ENCODE results near the gene CASKIN1. TPM values are rescaled to one million over a fixed set of nuclear protein-coding genes. Genes with fewer than 3 reads are reported as not detected.

CASKIN1 gene
- total RNA-seq, 2 experiments from 2014 or later, result 0.05 to 0.63 TPM

DNA sequence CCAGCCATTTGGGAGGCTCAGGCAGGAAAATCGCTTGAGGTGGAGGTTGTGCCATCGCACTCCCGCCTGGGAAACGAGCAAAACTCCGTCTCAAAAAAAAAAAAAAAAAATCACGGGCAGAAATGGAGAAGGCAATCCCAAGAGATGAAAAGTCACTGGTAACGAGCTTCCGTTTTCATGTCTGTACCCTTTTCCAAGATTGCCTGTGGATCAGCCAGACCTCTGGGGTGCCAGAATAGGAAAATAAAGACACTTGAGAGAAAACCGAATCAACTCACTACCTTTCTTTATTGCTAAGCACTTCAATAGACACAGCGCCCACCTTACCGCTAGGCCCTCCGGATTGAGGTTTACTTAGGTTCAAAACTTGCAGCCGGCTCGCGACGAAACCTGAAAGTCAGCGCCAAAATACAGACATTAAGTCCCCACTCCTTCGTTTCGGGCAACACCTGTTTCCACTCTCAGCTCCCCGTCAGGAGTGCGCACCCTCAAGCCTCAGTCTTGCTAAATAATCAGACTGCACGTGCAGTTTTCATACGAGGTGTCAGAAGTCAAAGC lies 41.8 kb downstream of the CASKIN1 start:
- no peak for ATAC-seq
- H3K9me3 Mint-ChIP-seq (ENCODE audit: insufficient read depth), result no peaks in the 10 kb centered on the region
- H3K4me1 Mint-ChIP-seq (ENCODE audit: low read depth), result peaks cover 53% of the 10 kb centered on the region
- DNase-seq, result peak; percentile 46
- H3K4me3 Mint-ChIP-seq, result peak overlapping the region; percentile 88
- ChIA-PET POLR2A (interaction anchor here (0.5 to 2.6 kb wide), 27 partner anchors 9 to 494 kb away, joined by 3 to 39 read pairs (median 6); partner anchors contain the start of genes ECI1, MLST8, MSRB1 and NTHL1), CTCF (interaction anchor here (1.0 to 3.8 kb wide), 15 partner anchors 8 to 382 kb away, joined by 3 to 25 read pairs (median 7); partner anchors contain the start of genes ECI1, EME2, MRPS34 and NPW)
- H3K27me3 Mint-ChIP-seq (ENCODE audit: low read depth), result no peaks in the 10 kb centered on the region
- peaks cover 37% of the 10 kb centered on the region for H3K36me3 Mint-ChIP-seq (ENCODE audit: low read depth)
- peak overlapping the region; percentile 87 for H3K27ac Mint-ChIP-seq

DNA sequence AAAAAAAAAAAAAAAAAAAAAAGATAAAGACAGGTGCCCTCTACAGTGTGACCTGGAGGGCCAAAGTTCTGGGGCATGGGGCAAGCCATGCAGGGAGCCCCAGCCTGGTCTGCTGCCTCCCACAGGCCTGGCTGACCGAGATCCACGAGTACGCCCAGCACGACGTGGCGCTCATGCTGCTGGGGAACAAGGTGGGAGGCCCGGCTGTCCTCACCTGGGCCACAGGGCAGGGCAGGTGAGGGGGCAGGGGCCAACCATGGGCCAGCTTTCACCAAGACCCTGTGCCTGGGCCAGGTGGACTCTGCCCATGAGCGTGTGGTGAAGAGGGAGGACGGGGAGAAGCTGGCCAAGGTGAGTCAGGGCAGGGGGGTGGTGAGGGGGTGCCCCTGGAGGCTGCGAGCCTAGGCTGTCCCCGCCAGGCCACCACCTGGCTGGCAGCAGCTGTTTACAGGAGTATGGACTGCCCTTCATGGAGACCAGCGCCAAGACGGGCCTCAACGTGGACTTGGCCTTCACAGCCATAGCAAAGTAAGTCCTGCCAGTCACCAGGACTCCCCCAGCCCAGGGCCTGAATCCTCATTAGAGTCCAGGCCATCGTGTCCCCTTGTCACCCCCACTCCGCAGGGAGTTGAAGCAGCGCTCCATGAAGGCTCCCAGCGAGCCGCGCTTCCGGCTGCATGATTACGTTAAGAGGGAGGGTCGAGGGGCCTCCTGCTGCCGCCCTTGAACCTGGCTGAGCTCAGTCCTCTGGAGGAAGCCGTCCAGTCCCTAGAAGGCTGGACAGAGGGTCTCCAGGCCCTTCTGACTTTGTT lies 43.5 kb downstream of the CASKIN1 start:
- ChIA-PET POLR2A (interaction anchor here (0.9 to 1.9 kb wide), 4 partner anchors 124 to 844 kb away, joined by 3 to 6 read pairs (median 4); partner anchors contain the start of gene RPS2), CTCF (interaction anchor here (0.7 to 3.8 kb wide), 9 partner anchors 13 to 158 kb away, joined by 3 to 25 read pairs (median 4); partner anchors contain the start of genes NTHL1 and TSC2)
- peaks cover 37% of the 10 kb centered on the region for H3K36me3 Mint-ChIP-seq (ENCODE audit: low read depth)
- H3K4me3 Mint-ChIP-seq, result peak overlapping the region; percentile 88
- ATAC-seq (no peak), DNase-seq (no peak)
- H3K27ac Mint-ChIP-seq, result peak overlapping the region; percentile 87
- H3K4me1 Mint-ChIP-seq (ENCODE audit: low read depth), result peaks cover 56% of the 10 kb centered on the region
- H3K9me3 Mint-ChIP-seq (ENCODE audit: insufficient read depth), result no peaks in the 10 kb centered on the region
- no peaks in the 10 kb centered on the region for H3K27me3 Mint-ChIP-seq (ENCODE audit: low read depth)

DNA sequence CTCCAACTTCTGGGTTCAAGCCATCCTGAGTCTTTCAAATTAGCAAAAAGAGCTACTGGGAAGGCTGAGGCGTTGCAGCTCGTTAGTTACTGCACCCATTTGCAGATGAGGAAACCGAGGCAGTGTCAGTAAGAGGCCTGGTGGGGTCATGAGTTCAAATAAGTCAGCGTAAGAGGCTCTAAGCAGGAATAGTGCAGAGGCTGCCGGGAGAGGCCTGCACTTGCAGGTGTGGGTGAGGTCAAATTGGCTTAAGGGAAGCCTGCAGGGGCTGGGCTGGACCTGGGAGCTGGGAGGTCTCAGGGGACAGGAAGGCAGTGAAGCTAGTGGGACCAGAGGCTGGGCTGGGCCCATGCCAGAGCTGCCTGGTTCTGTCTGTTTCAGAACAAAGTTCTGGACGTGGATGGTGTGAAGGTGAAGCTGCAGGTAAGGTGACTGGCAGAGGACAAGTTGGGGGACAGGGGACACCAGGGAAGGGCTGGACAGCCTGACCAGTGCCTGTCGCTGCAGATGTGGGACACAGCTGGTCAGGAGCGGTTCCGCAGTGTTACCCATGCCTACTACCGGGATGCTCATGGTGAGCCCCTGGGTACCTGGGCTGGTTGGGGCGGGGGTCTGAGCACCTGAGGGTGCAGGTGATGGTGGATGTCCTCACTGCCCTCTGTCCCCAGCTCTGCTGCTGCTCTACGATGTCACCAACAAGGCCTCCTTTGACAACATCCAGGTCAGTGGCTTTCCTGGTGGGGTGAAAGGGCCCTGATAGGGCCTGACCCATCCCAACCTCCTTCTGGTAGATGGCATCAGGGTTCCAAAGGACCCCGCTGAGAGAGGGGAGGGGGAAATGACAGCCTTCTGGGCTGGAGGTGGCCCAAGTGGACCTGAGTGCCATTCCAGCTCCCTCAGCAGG lies 45.0 kb downstream of the CASKIN1 start:
- Mint-ChIP-seq H3K36me3 (ENCODE audit: low read depth) (peaks cover 37% of the 10 kb centered on the region), H3K27ac (peak overlapping the region; percentile 28)

DNA sequence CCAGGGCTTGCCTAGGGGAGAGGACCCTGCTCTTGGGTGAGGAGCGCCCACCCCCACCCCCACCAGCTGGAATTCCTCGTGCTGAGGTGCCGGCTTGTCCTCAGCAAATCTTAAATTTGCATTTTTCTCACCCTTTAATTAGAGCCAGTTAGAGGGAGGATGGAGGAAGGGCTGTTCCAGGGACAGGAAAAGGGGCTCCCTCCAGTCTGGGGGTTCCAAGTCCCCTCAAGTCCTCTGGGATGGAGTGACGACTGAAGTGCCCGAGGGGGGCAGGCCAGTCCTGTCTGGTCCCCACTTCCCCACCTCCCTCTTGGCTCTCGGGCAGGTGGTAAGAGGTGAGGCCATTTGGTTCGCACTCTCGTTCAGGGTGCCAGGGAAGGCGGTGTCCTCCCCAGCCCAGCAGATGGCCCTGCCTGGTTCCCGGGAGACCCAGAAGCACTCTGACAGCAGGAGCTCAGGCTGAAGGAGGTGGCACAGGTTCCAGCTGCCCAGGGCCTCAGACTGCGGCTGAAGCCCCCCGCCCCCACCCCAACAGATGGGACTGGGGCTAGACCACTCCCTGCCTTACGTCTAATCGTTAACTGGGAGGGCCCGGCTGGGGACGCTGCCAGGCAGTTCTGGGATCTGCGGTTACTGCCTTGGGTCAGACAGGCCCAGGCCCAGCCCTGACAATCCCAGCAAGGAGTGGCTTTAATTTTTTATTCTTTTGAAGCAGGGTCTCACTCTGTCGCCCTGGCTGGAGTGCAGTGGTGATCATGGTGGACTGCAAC lies 45.8 kb downstream of the CASKIN1 start:
- no peaks in the 10 kb centered on the region for H3K9me3 Mint-ChIP-seq (ENCODE audit: insufficient read depth)
- POLR2A ChIA-PET, result interaction anchor here (0.6 kb wide), 1 partner anchor 466 kb away, joined by 3 read pairs; no protein-coding TSS in a partner anchor
- no peak for DNase-seq

More for the DNA sequence above, 45.0 kb downstream of the CASKIN1 start:
- POLR2A ChIA-PET, result interaction anchor here (0.6 to 1.9 kb wide), 3 partner anchors 15 to 467 kb away, joined by 3 to 6 read pairs (median 4); partner anchors contain the start of genes PKD1 and RPS2
- Mint-ChIP-seq H3K27me3 (ENCODE audit: low read depth) (no peaks in the 10 kb centered on the region), H3K4me3 (peak overlapping the region; percentile 43), H3K9me3 (ENCODE audit: insufficient read depth) (no peaks in the 10 kb centered on the region), H3K4me1 (ENCODE audit: low read depth) (peaks cover 41% of the 10 kb centered on the region)
- DNase-seq, result no peak
- no peak for ATAC-seq
- CTCF ChIA-PET, result interaction anchor here (1.0 to 3.8 kb wide), 4 partner anchors 11 to 148 kb away, joined by 3 to 25 read pairs (median 10); no protein-coding TSS in a partner anchor

DNA sequence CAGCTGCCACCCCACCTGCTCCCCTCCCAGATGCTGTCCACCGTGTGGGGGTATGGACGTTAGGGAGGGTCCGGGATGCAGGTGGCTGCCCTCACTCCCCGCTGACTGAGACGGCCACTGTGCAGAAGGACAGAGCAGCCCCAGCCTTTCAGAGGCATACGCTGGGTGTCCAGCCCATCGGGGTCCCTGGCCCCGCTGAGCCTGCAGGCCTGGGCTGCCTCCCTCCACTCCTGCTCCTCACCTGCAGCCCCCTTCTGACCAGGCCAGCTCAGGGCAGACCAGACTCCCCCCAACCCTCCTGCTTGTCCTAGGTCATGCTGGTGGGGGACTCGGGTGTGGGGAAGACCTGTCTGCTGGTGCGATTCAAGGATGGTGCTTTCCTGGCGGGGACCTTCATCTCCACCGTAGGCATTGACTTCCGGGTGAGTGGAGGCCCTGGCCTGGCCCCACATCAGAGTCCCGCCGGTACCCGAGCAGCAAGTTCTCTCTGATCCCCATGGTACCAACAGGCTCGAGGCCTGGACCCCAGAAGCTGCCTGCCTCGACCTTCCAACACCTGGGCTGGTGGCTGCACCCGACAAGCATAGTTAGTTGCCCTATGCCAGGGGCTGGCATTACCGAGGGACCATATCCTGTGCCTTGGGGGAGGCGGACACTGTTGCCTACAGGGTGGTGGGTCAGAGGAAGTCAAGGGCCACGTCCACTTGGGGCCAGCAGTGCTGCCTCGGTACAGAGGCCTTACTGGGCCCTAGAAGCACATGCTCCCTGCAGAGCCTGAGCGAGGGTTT lies 46.6 kb downstream of the CASKIN1 start:
- POLR2A ChIA-PET, result interaction anchor here (0.9 kb wide), 1 partner anchor 190 kb away, joined by 3 read pairs; no protein-coding TSS in a partner anchor
- CTCF ChIA-PET, result interaction anchor here (1.8 kb wide), 1 partner anchor 10 kb away, joined by 5 read pairs; no protein-coding TSS in a partner anchor
- ATAC-seq, result no peak
- H3K27ac Mint-ChIP-seq, result no peak overlapping the region
- no peaks in the 10 kb centered on the region for H3K27me3 Mint-ChIP-seq (ENCODE audit: low read depth)
- DNase-seq, result no peak
- peaks cover 38% of the 10 kb centered on the region for H3K4me1 Mint-ChIP-seq (ENCODE audit: low read depth)
- peaks cover 33% of the 10 kb centered on the region for H3K36me3 Mint-ChIP-seq (ENCODE audit: low read depth)
- H3K9me3 Mint-ChIP-seq (ENCODE audit: insufficient read depth), result no peaks in the 10 kb centered on the region
- peak overlapping the region; percentile 18 for H3K4me3 Mint-ChIP-seq

More for the DNA sequence above, 45.8 kb downstream of the CASKIN1 start:
- no peak overlapping the region for H3K4me3 Mint-ChIP-seq
- peaks cover 37% of the 10 kb centered on the region for H3K36me3 Mint-ChIP-seq (ENCODE audit: low read depth)
- no peaks in the 10 kb centered on the region for H3K27me3 Mint-ChIP-seq (ENCODE audit: low read depth)
- peak overlapping the region; percentile 28 for H3K27ac Mint-ChIP-seq
- peaks cover 38% of the 10 kb centered on the region for H3K4me1 Mint-ChIP-seq (ENCODE audit: low read depth)
- CTCF ChIA-PET, result interaction anchor here (1.0 to 3.8 kb wide), 5 partner anchors 10 to 147 kb away, joined by 3 to 25 read pairs (median 8); no protein-coding TSS in a partner anchor
- ATAC-seq, result no peak

DNA sequence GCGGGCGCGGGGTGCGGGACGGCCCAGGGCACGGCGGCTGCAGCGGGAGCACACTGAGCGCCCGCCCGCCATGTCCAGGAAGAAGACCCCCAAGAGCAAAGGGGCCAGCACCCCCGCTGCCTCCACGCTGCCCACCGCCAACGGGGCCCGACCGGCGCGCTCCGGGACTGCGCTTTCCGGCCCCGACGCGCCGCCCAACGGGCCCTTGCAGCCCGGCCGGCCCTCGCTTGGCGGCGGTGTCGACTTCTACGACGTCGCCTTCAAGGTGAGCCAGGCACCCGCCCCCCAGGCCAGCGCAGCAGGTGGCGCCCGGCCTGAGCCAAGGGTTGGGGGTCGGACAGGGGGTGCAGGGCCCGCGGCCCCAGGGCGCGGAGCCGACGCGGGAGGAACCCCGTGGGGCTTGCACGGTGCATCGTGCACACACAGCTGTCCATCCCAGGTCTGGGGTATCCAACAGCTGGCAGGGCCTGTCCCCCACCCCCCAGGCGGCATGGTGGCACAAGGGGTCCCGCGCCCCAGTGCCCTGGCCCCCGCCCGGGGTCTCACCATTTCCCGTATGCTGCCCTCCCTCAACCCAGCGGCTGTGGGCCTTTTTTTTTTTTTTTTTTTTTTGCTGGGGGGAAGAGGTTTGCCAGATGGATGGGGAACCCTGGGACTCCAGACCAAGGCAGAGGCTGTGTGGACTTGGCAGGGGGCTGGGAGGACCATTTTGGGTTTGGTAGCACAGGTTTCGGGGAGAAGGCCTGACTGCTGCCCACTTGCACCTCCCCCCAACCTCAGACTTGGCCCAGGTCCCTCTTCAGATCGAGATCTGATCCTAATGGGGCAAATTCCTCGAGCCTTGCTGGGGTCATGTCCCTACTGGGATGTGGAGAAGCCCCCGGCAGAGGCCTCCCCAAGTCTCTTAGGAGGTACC lies 47.4 kb downstream of the CASKIN1 start:
- POLR2A ChIA-PET, result interaction anchor here (0.9 kb wide), 1 partner anchor 189 kb away, joined by 3 read pairs; no protein-coding TSS in a partner anchor

DNA sequence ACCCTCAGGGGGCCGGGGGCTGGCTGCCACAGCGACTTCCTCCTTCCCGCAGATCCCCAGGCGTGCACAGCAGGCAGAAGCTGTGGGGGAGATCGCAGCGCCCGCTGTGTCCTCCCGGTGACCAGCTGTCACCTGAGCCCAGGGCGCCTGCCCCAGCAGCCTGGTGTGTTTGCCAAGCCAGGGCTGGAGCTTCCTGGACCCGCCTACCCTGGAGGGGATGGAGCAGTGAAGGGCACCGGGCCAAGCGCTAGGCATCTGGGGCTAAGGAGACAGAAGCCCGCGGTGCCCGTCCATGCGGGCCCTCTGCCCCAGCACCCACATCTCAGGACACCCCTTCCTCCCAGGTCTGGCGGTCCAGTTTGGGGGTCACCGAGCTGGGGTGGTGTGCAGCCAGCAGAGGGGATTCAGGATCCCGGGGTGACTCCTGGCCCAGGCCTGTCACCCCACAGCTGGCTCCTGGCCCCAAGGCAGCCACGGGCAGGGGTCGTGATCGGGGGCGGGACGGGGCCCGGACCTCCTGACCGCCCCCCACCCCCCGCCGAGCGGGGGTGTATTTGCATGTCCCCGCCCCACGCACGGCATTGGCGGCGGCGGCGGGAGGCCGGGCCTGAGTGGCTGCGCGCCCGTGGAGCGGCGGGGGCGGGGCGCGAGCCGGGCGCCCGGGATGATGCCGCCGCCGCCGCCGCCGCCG lies 48.3 kb downstream of the CASKIN1 start, which contains the start of gene RAB26:
TSS of gene RAB26 (plus strand) at position 645 of the 691 bp plus-strand sequence. CDS start 159 bp downstream, outside the sequence.
- H3K36me3 Mint-ChIP-seq (ENCODE audit: low read depth), result peaks cover 16% of the 10 kb centered on the region
- no peaks in the 10 kb centered on the region for H3K9me3 Mint-ChIP-seq (ENCODE audit: insufficient read depth)
- H3K4me3 Mint-ChIP-seq, result peak within 1 kb of the TSS; percentile 28
- POLR2A ChIA-PET, result no interaction called here
- peak; percentile 54 for ATAC-seq
- CTCF ChIA-PET, result interaction anchor here (1.3 to 3.3 kb wide), 6 partner anchors 12 to 157 kb away, joined by 3 to 10 read pairs (median 4); partner anchors contain the start of gene PKD1
- no peak within 1 kb of the TSS for H3K27ac Mint-ChIP-seq
- peak; percentile 50 for DNase-seq
- H3K4me1 Mint-ChIP-seq (ENCODE audit: low read depth), result peaks cover 32% of the 10 kb centered on the region
- no peaks in the 10 kb centered on the region for H3K27me3 Mint-ChIP-seq (ENCODE audit: low read depth)

More for the DNA sequence above, 47.4 kb downstream of the CASKIN1 start:
- Mint-ChIP-seq H3K27me3 (ENCODE audit: low read depth) (no peaks in the 10 kb centered on the region), H3K9me3 (ENCODE audit: insufficient read depth) (no peaks in the 10 kb centered on the region), H3K36me3 (ENCODE audit: low read depth) (peaks cover 25% of the 10 kb centered on the region), H3K27ac (no peak overlapping the region), H3K4me1 (ENCODE audit: low read depth) (peaks cover 37% of the 10 kb centered on the region), H3K4me3 (peak overlapping the region; percentile 28)
- ATAC-seq (peak; percentile 13), DNase-seq (peak; percentile 50)
- CTCF ChIA-PET, result interaction anchor here (1.8 kb wide), 1 partner anchor 9 kb away, joined by 5 read pairs; no protein-coding TSS in a partner anchor

DNA sequence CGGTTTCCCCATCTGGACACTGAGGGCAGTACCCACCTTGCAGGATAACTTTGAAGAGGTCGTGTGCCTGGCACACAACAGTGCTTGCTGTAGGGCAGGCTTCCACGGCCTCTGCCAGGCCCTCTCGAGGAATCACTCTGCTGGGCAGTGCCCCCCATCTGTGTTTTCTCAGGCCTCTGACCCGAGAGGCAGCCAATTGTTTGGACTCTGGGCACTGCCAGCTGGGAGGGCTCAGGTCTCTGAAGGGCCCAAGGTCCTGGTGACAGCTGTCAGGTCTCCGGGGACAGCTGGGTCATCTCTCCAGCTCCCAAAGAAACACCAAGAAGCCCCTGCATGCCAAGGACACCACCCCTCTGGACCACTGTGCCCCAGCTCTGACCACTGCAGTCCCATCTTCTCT lies 49.0 kb downstream of the CASKIN1 start:
- DNase-seq, result no peak
- ChIA-PET POLR2A (interaction anchor here (3.6 kb wide), 1 partner anchor 8 kb away, joined by 39 read pairs; the partner anchor contains the start of gene TRAF7), CTCF (interaction anchor here (1.3 to 3.3 kb wide), 6 partner anchors 12 to 156 kb away, joined by 3 to 10 read pairs (median 4); partner anchors contain the start of gene PKD1)
- H3K9me3 Mint-ChIP-seq (ENCODE audit: insufficient read depth), result no peaks in the 10 kb centered on the region
- H3K4me1 Mint-ChIP-seq (ENCODE audit: low read depth), result peaks cover 26% of the 10 kb centered on the region
- H3K36me3 Mint-ChIP-seq (ENCODE audit: low read depth), result peaks cover 14% of the 10 kb centered on the region
- H3K4me3 Mint-ChIP-seq, result no peak overlapping the region
- H3K27ac Mint-ChIP-seq, result no peak overlapping the region
- no peak for ATAC-seq
- no peaks in the 10 kb centered on the region for H3K27me3 Mint-ChIP-seq (ENCODE audit: low read depth)

All from activated CD8-positive, alpha-beta T cell treated with anti-CD3 and anti-CD28 coated beads, Interleukin-2, amount 10 ng/mL, durations not matched to agents 7 days and 5 days (primary cell).